ENCODE results near the gene LRRC14B.

LRRC14B gene

GRCh38 chr5:174291-174600 is 17.0 kb upstream of the LRRC14B start:
- DNase-seq (ENCODE audit: low read depth in 2 of 2, low spot score in 1 of 2) = no peak

- DNase-seq (ENCODE audit: low read depth in 2 of 2, low spot score in 1 of 2) = no peak
Measured at GRCh38 chr5:174876-175465, 16.3 kb upstream of the LRRC14B start.

DNA sequence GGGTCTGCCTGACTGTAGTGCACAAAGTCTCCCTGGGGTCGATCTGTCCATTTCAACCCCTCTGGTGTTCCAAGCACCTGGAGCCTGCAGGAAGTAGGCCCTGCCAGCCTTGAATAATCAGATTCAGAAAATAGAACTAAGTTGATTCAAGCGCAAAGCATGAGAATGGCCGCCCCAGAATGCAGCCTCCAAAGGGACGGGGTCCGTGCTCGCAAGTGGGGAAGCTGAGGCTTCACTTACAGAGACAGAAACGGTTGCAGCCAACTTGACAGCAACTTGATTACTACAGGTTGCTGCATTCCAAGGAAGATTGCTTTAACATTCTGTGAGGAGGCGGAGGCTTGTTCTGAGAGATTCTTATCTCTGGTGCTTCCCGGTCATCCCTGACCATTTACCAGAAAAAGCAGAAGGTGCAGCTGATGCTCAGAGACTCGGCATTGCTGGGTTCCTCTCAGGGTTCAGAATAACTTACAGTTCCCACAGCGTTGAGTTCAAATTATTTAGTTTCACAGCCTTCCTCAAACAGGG is 14.9 kb upstream of the LRRC14B start:
- no peak for DNase-seq (ENCODE audit: low read depth in 2 of 2, low spot score in 1 of 2)

DNA sequence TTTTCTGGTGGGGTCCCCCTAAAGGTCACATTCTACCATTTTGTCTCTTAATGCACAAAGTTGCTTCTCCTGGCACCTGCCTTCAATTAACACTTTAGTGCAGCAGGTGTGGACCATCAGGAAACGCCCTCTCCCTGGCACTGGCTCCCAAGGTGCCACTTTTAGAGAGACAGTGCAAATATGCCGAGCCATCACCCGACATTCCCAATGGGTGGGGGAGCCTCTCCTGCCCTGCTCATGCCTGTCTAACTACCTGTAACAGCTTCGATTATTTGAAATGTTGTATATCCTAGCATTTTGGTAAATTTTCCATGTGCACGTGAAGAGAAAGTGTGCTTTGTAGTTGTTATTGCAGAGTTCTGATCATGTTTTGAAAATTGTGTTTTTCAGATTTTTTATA is 13.2 kb upstream of the LRRC14B start:
- no peak for DNase-seq (ENCODE audit: low read depth in 2 of 2, low spot score in 1 of 2)

GRCh38 chr5:179401-179800 is 11.9 kb upstream of the LRRC14B start:
- no peak for DNase-seq (ENCODE audit: low read depth in 2 of 2, low spot score in 1 of 2)

DNA sequence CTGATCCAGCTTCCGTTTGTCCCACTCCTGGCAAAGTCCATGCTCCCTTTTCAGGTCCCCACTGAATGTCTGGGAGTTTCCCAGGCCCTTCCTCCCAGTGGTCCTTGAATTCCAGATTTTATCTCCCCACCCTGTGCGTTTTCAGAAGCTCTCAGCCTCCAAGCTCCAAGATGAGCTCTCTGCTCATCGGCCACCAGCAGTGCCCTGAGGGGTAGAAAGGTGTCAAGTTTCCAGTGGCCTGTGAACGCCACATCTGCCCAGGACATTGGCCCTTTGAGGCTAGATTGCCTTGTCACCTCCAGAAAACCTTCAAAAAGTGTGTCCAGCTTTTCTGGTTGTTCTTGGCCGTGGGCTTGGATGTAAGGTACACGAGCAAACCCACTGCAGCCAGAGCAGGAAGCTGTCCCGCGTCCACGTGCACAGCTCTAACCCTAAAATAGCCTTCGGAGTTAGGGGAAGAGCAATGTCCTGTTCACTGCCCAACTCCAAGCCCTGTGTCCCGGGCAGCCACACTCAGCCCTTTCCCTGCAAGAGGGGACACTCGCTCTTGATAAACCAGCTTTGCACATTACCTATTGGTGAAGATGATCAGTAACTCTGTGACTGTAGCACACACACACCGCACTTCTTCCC is 10.9 kb upstream of the LRRC14B start:
- DNase-seq (ENCODE audit: low read depth in 2 of 2, low spot score in 1 of 2) = no peak

- no peak for DNase-seq (ENCODE audit: low read depth in 2 of 2, low spot score in 1 of 2)
Measured at GRCh38 chr5:181160-181559, 10.1 kb upstream of the LRRC14B start.

DNA sequence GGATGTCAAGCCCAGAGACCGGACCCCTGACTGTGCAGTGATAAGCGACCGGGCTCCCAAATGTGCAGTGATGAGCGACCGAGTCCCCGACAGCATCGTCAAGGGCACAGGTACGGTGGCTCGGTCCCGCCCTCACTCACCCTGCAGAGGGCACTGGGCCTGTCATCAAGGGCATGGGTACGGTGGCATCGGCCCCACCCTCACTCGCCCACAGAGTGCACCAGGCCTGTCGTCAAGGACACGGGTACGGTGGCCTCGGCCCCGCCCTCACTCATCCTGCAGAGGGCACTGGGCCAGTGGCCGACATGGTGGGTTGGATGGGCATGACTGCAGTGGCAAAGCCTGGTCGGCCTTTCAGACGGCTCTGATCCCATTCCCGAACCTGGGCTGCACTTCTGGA is 9.7 kb upstream of the LRRC14B start:
- no peak for DNase-seq (ENCODE audit: low read depth in 2 of 2, low spot score in 1 of 2)

GRCh38 chr5:182126-182525 is 9.2 kb upstream of the LRRC14B start:
- DNase-seq (ENCODE audit: low read depth in 2 of 2, low spot score in 1 of 2) = no peak

- DNase-seq (ENCODE audit: low read depth in 2 of 2, low spot score in 1 of 2) = no peak
Measured at GRCh38 chr5:184471-184870, 6.8 kb upstream of the LRRC14B start.

GRCh38 chr5:185095-186070 is 5.9 kb upstream of the LRRC14B start:
- DNase-seq (ENCODE audit: low read depth in 2 of 2, low spot score in 1 of 2) = no peak

GRCh38 chr5:186091-187041 is 4.9 kb upstream of the LRRC14B start:
- no peak for DNase-seq (ENCODE audit: low read depth in 2 of 2, low spot score in 1 of 2)

DNA sequence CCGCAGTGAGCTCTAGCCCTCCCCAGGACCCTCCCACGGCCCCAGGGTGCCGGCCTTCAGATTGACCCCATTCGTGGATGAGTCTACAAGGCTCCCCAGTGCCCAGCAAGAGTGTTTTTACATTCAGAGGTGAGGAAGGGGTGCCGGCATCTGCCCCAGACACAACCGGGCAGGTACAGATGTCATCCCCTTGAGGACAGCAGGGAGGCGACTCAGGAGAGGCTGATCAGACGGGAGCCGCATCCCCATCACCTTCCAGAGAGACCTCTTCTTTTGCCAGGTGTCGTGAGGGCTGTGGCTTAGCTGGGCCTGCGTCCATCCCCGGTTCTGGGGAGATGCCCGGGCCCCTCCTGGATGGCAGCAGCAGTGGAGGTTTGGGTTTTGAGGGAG is 4.3 kb upstream of the LRRC14B start:
- no peak for DNase-seq (ENCODE audit: low read depth in 2 of 2, low spot score in 1 of 2)

GRCh38 chr5:187617-188451 is 3.5 kb upstream of the LRRC14B start:
- DNase-seq (ENCODE audit: low read depth in 2 of 2, low spot score in 1 of 2) = no peak

GRCh38 chr5:188488-189481 is 2.5 kb upstream of the LRRC14B start:
- peak; percentile 63 to 74 for DNase-seq (ENCODE audit: low read depth in 2 of 2, low spot score in 1 of 2)

GRCh38 chr5:189486-189885 is 1.8 kb upstream of the LRRC14B start:
- no peak for DNase-seq (ENCODE audit: low read depth in 2 of 2, low spot score in 1 of 2)

- no peak for DNase-seq (ENCODE audit: low read depth in 2 of 2, low spot score in 1 of 2)
Measured at GRCh38 chr5:189976-190365, 1.3 kb upstream of the LRRC14B start.

DNA sequence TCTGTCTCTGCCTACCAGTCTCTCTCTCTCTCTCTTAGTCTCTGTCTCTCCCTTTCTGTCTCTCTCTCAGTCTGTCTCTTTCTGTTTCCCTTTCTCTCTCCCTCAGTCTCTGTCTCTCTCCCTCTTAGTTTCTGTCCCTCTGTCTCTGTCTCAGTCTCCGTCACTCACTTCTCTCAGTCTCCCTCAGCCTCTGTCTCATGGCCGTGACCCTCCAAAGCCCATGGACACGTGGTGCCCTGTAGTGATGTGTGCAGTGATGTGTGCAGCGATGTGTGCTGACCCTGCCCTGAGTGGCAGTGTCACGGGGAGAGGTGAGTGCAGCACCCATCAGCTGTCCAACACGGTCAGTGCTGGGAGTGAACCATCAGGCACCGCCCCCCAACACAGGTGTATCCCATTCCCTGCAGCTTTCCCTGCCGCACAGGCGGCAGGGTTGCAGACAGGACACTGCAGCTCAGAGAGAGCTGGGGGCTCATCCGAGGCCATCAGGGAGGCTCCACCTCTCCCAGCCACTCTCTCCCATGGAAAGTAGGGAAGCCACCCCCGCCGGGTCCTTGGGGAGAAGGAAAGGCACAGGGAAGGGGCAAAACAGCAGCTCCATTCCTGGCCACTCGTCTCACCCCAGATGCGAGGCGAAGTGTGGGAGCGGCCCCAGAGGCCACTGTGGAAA is 794 bp upstream of the LRRC14B start:
- no peak for DNase-seq (ENCODE audit: low read depth in 2 of 2, low spot score in 1 of 2)

All from stimulated activated CD8-positive, alpha-beta memory T cell treated with anti-CD3 and anti-CD28 coated beads, Interleukin-4, amount 100 ng/mL, for 1 hour (primary cell).